Panc1 (cell line): ENCODE measurements around the gene ANKRD34A.

ENCODE experiments used
- CTCF ChIP-seq: fragments of 450-650 bp; IDR thresholded peaks from 2 replicates; pipeline ENCODE4 v1.5.1; 2017; ENCODE audit warnings: mild to moderate bottlenecking
- POLR2AphosphoS5 ChIP-seq: IDR thresholded peaks from 2 replicates; pipeline ENCODE4 v1.6.1; 2012; ENCODE audit warnings: mild to moderate bottlenecking, low read depth, low read length, moderate library complexity
- REST ChIP-seq, 2 experiments: IDR thresholded peaks; 2 replicates each; pipeline ENCODE4 v1.6.1; 2011 to 2012; ENCODE audit warnings: low read depth in 2 of 2, control low read depth in 1 of 2, low read length in 1 of 2, mild to moderate bottlenecking in 1 of 2, moderate library complexity in 1 of 2; ENCODE audit not compliant: insufficient read depth in 1 of 2
- SIN3A ChIP-seq: IDR thresholded peaks from 2 replicates; pipeline ENCODE4 v1.6.1; 2012; ENCODE audit warnings: low read depth, mild to moderate bottlenecking, low read length, moderate library complexity, borderline replicate concordance; ENCODE audit not compliant: insufficient read depth
- TCF7L2 ChIP-seq: IDR thresholded peaks from 2 replicates; pipeline ENCODE4 v1.6.1; 2011; ENCODE audit warnings: mild to moderate bottlenecking, low read depth, low read length, inconsistent platforms

- TF ChIP-seq POLR2AphosphoS5 (no peak), CTCF (no peak), REST (IDR thresholded peaks at IDR 0.05; ENCODE audit: insufficient read depth in 1 of 2, low read depth in 2 of 2, low read length in 1 of 2) (no peak), SIN3A (no peak), TCF7L2 (no peak)
Observed at GRCh38 chr1:146013559-146013922, 49.2 kb upstream of the ANKRD34A start.
